Right forelimb (tissue), 1 donor: ENCODE data around the gene CPNE5.

Experiments used
- DNase-seq: peaks from one replicate; pipeline ENCODE4 v3.0.0-alpha.2; 2018

The CPNE5 gene

DNA sequence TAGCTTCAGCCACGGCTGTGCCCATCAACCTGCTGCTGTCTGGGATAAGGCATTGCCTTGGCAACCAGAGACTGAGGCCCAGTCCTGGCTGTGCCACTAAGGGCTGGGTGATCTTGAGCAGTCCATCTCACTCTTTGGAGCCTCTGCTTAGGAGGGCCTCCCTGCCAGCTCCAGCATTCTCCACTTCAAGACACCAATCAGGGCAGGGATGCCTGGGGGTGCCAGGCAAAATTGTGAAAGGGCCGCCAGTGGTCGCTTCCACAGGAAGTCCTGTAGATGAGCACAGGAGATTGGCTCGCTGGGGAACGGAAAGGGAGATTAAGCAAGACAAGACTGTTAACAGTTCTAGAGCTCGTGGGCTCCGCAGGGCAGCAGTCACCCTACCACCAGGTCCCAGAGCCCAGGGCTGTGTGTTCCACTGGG, 141.8 kb downstream of the CPNE5 start, which contains the start of gene RAB44:
TSS of gene RAB44 (plus strand) at position 346 of the 423 bp plus-strand sequence. CDS start 6,410 bp downstream, outside the sequence.
- no peak for DNase-seq

DNA sequence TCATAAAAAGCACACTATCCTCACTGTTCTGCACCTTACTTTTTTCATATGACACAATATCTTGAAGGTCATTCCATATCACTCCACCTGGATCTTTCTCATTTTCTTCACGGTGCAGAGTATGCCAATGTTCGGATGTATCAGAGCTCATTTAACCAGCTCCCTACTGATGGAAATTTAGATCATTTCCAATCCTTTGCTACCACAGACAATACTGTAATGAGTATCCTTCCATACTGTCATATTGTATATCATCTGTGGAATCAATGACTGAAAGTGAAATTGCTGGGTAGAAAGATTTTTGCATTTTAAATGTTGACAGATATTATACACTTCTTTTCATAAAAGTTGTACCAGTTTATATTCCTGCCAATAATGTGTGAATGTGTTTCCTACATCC, 143.8 kb downstream of the CPNE5 start:
- no peak for DNase-seq

- DNase-seq = no peak
Measured at GRCh38 chr6:36694616-36695015, 144.6 kb downstream of the CPNE5 start.

DNA sequence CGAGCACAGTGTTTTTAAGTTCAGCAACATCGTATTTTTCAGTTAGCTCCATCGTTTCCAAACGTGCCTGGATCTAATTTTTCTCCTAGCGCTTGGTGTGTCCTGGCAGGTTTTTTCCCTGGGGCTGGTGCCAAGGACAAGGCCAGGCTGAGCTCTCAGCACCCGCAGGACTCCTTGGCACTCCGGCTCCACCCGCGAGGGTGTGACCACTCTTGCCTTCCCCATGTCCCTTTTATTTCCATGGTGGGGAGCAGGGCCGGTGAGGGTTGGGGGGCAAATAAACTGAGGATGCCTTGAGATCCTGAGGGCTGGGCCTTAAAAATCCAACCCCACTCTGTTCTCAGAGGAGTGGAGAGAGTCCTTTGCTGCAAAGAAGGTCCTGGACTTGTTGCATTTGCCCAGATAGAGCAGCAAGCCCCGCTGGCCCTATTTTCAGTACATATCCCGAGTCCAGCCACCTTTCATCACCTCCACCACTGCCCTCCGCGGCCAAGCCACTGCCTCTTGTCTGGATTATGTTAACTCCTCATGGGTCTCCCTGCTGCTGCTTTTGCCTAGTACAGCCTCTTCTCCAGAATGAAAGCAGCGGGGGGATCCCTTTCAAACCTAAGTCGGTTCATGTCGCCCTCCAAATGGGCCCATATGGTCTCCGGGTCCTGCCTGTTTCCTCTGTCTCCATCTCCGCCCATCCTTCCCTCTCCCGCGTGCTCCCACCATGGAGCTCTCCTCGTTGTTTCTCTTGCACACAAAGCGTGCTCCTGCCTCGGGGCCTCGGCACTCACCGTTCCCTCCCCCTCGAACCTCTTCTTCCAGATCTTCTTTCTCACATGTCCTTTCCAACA, 146.2 kb downstream of the CPNE5 start:
- DNase-seq = peak; percentile 48

- peak; percentile 28 for DNase-seq
Measured at GRCh38 chr6:36692220-36692619, 147.0 kb downstream of the CPNE5 start.

GRCh38 chr6:36691612-36692011, 147.6 kb downstream of the CPNE5 start:
- DNase-seq = peak; percentile 22

GRCh38 chr6:36691011-36691410, 148.2 kb downstream of the CPNE5 start:
- DNase-seq = peak; percentile 9
